HG03045 (cell line): Measurements from ENCODE around the gene CHD1L.
"Not testable (repeated sequence)": the region's sequence is repeated elsewhere in the genome, so short reads cannot be mapped to it uniquely, and the experiment has no call there.

Source experiments
- ATAC-seq: cut with Tn5 transposase; IDR thresholded peaks from one replicate; pipeline ENCODE4 v1.9.1; 2021; ENCODE audit warnings: mild to moderate bottlenecking, moderate library complexity; ENCODE audit not compliant: unreplicated experiment

The CHD1L gene

GRCh38 chr1:147264158-147264768, 21.8 kb downstream of the CHD1L start:
- ATAC-seq: no peak

DNA sequence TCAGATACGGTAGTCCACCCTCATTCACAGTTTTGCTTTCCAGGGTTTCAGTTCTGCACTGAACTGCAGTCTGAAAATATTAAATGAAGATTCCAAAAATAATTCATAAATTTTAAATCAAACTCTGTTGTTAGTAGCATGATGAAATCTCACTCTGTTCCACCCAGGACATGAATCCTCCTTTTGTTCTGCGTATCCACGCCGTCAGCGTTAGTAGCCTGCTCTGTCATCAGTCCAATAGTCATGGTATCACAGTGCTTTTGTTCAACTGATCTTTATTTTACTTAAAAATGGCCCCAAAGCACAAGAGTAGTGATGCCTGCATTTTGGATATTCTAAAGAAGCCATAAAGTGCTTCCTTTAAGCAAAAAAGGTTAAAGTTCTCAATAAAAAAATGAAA, 23.9 kb downstream of the CHD1L start:
- no peak for ATAC-seq

GRCh38 chr1:147267711-147268110, 25.2 kb downstream of the CHD1L start:
- ATAC-seq: no peak

DNA sequence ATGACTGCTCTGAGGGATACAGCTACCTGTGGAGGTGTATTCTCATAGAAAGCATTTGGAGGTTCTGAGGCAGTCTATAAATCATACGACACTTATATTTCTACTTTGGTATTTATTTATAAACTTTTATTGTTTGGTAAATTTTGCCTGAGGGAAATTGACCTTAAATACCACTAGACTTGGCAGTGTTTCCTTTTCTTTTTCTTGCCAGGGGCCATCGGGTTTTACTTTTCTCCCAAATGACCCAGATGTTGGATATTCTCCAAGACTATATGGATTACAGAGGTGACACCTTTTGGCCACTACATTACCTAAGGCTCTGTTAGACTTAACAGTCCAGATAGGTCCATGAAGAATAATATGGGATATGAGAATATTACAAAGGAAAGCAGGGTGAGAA, 28.2 kb downstream of the CHD1L start:
- ATAC-seq: no peak

GRCh38 chr1:147272042-147272441, 29.6 kb downstream of the CHD1L start:
- no peak for ATAC-seq

- no peak for ATAC-seq
These were observed 31.2 kb downstream of the CHD1L start for GRCh38 chr1:147273409-147274336.

DNA sequence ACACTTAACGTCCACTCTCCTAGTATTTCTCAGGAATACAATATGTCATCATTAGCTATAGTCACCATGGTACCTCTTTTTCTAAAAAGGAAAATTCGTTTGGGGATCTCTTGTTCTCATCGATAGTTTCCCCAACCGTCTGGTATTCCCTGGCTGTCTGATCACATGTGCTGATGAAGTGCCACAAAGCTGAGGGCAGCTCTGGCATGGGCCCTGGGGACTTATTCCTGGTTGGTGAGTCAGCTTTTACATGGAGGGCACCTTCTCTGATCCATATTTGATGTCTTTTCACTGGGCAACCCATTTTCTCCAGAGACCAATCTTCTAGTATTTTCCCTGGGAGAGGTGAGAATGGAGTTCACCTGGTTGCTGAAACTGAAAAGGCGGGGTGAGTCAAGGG, 39.5 kb downstream of the CHD1L start:
- ATAC-seq: no peak

GRCh38 chr1:147283011-147283410, 40.5 kb downstream of the CHD1L start:
- no peak for ATAC-seq

DNA sequence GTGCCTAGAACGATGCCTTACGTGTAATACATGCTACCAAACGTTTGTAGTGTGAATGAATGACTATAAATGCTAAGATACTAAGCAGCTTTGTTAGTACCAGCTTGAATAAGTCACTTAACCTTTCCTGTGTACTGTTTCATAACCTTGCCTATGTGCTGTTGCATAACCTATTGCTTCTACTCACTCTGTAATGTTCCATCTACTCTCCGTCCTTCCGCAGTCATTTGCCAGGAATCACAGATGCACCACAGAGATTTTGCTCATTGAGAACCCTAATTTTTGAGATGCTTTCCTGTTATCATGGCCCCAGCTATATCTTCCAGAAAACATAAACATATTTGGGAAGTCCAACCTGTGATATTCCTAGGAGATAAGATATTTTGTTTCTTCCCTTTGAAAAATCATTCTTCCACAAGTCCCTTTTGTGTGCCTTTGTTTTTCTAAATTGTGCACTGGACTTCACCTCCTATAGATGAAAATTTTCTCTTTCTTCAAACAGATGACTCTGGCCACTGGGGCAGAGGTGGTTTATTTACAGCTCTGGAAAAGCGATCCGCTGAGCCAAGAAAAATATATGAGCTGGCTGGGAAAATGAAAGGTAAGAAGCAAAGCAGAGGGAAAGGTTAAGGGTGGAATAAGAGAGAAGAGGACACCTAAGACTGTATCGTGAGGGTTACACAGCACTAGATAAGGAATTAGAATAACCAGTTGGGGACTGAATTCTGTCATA, 44.8 kb downstream of the CHD1L start:
- no peak for ATAC-seq

- ATAC-seq: no peak
These were observed 49.5 kb downstream of the CHD1L start for GRCh38 chr1:147292012-147292411.

GRCh38 chr1:147292631-147293251, 50.3 kb downstream of the CHD1L start:
- ATAC-seq: no peak

DNA sequence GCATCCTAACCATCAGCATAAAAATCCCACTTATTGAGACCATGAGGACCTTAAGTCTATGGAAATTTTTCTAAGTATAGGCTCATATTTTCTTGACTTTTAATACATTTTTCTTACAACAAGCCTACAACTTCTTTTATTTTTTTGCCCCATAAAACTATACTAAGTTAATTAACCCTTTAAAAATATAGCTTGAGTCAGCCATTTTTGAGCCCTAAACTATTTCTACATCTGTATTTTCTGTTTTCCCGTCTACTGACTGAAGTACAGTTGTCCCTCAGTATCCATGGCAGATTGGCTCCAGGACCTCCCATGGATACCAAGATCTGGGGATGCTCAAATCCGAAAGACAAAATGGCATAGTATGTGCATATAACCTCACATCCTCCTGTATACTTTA, 55.0 kb downstream of the CHD1L start:
- ATAC-seq: no peak

DNA sequence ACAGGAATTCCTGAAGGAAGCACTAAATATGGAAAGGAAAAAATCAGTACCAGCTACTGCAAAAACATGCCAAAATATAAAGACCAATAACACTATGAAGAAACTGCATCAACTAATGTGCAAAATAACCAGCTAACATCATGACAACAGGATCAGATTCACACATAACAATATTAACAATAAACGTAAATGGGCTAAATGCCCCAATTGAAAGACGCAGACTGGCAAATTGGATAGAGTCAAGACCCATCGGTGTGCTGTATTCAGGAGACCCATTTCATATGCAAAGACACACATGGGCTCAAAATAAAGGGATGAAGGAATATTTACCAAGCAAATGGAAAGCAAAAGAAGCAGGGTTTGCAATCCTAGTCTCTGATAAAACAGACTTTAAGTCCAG, 63.3 kb downstream of the CHD1L start:
- not testable (repeated sequence) for ATAC-seq

GRCh38 chr1:147316968-147317367, 74.5 kb downstream of the CHD1L start:
- no peak for ATAC-seq

GRCh38 chr1:147326933-147327687, 84.6 kb downstream of the CHD1L start:
- not testable (repeated sequence) for ATAC-seq

GRCh38 chr1:147334292-147334691, 91.8 kb downstream of the CHD1L start:
- ATAC-seq: no peak

GRCh38 chr1:147336291-147336690, 93.8 kb downstream of the CHD1L start:
- ATAC-seq: no peak

- ATAC-seq: no peak
These were observed 94.7 kb downstream of the CHD1L start for GRCh38 chr1:147337040-147337630.

- ATAC-seq: no peak
These were observed 96.1 kb downstream of the CHD1L start for GRCh38 chr1:147338571-147338970.

DNA sequence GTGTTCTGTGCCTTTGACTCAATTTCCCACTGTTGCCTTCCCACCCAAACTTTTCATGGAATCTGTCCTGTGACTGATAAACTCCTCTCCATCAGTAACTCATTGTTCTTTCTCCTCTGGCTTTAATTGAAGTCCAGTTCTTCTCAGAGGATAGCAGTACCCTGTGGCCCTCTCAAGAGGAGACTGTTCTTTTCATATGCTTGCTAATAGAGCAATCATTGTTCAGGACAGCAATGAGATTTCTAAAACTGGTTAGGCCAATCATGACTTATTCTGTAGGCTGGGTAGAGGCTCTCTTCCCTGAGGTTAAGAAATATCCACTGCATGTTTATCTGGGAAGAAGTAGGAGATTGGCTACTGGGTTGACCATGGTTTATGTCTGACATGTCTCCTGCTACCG, 98.8 kb downstream of the CHD1L start:
- no peak for ATAC-seq
